Peyer's patch (tissue), 4 donors: ENCODE data around the gene FAM174A.

Source experiments
- POLR2A ChIP-seq, 2 donors: fragments of 450-650 bp; IDR thresholded peaks; one replicate each; pipeline ENCODE4 v1.5.1; 2017; ENCODE audit warnings: antibody characterized with exemption in 2 of 2, mild to moderate bottlenecking in 2 of 2, moderate library complexity in 2 of 2
- TF ChIP-seq, protein P1 (sequence below), 6 experiments: fragments of 450-650 bp in 4 of 6; fragments of 200-600 bp in 2 of 6; sonication (generic) in 1 of 6; IDR thresholded peaks; one replicate each; pipeline ENCODE4 v1.5.1; 2017 to 2019; ENCODE audit warnings: antibody characterized with exemption in 6 of 6, mild to moderate bottlenecking in 3 of 6, moderate library complexity in 1 of 6

DNA sequence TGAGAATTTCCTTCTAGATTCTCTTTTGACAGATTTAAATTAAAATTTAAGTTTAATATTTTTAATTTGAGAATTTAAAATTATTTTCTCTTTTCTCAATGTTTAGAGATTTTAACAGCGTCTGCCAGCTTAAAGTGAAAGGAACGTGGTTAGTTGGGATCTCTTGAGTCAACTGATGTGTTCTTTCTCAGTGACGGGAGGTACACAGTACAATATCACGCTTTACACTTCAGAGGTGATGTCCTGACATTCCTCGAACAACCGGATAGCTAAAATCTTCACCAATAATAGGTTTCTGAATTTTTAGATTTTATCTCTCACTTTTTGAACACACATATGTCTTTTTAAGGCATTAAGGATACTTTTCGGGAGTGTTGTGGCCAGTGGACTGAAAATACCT, 81.1 kb downstream of the FAM174A start:
- TF ChIP-seq, protein P1, sequence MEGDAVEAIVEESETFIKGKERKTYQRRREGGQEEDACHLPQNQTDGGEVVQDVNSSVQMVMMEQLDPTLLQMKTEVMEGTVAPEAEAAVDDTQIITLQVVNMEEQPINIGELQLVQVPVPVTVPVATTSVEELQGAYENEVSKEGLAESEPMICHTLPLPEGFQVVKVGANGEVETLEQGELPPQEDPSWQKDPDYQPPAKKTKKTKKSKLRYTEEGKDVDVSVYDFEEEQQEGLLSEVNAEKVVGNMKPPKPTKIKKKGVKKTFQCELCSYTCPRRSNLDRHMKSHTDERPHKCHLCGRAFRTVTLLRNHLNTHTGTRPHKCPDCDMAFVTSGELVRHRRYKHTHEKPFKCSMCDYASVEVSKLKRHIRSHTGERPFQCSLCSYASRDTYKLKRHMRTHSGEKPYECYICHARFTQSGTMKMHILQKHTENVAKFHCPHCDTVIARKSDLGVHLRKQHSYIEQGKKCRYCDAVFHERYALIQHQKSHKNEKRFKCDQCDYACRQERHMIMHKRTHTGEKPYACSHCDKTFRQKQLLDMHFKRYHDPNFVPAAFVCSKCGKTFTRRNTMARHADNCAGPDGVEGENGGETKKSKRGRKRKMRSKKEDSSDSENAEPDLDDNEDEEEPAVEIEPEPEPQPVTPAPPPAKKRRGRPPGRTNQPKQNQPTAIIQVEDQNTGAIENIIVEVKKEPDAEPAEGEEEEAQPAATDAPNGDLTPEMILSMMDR (IDR thresholded peaks at IDR 0.05) = no peak
- TF ChIP-seq POLR2A (IDR thresholded peaks at IDR 0.05) = no peak
